NCI-H1417 (cell line): ENCODE measurements around the gene JPT1.
"Not testable (repeated sequence)": the region's sequence is repeated elsewhere in the genome, so short reads cannot be mapped to it uniquely, and the experiment has no call there.

Experiments used
- DNase-seq, 3 experiments: peaks; one replicate each; lab custom pipeline; 2025; lab: John Stamatoyannopoulos, UW

The JPT1 gene

GRCh38 chr17:75130059-75130631 is 24.2 kb downstream of the JPT1 start:
- DNase-seq, result no peak

GRCh38 chr17:75129576-75129975 is 24.7 kb downstream of the JPT1 start:
- DNase-seq, result no peak

- no peak for DNase-seq
Observed at GRCh38 chr17:75128694-75129505, 25.4 kb downstream of the JPT1 start.

GRCh38 chr17:75127936-75128335 is 26.4 kb downstream of the JPT1 start:
- not testable (repeated sequence) for DNase-seq

- DNase-seq, result no peak
Observed at GRCh38 chr17:75126954-75127353, 27.4 kb downstream of the JPT1 start.

GRCh38 chr17:75125984-75126383 is 28.3 kb downstream of the JPT1 start:
- DNase-seq, result no peak

GRCh38 chr17:75124819-75125162 is 29.5 kb downstream of the JPT1 start:
- DNase-seq, result no peak

GRCh38 chr17:75124041-75124818 is 30.1 kb downstream of the JPT1 start:
- peak in 1 of 3 experiments; percentile 41 for DNase-seq

- DNase-seq, result no peak
Observed at GRCh38 chr17:75118307-75118706, 36.0 kb downstream of the JPT1 start.

GRCh38 chr17:75116737-75117136 is 37.6 kb downstream of the JPT1 start:
- no peak for DNase-seq

GRCh38 chr17:75115555-75115954 is 38.8 kb downstream of the JPT1 start:
- no peak for DNase-seq

GRCh38 chr17:75114552-75115314 is 39.6 kb downstream of the JPT1 start:
- no peak for DNase-seq

GRCh38 chr17:75113798-75114551 is 40.3 kb downstream of the JPT1 start:
- DNase-seq, result peak; percentile 61 to 86 (median 81)

- DNase-seq, result no peak
Observed at GRCh38 chr17:75111777-75112335, 42.5 kb downstream of the JPT1 start.

GRCh38 chr17:75110234-75110937 is 43.9 kb downstream of the JPT1 start:
- DNase-seq, result peak in 2 of 3 experiments; percentile 36 to 43

- DNase-seq, result peak; percentile 84 to 95 (median 88)
Observed at GRCh38 chr17:75109407-75110233, 44.7 kb downstream of the JPT1 start, which contains the start of gene ARMC7. TSS of gene ARMC7 (plus strand) at chr17:75109969. CDS start at chr17:75110289, 320 bp downstream.

- no peak for DNase-seq
Observed at GRCh38 chr17:75109046-75109406, 45.3 kb downstream of the JPT1 start.

GRCh38 chr17:75108193-75108592 is 46.1 kb downstream of the JPT1 start:
- DNase-seq, result no peak
